Ishikawa (cell line): ENCODE measurements around the gene GAS6.
A peak's percentile ranks its signal among the peaks of the same experiment; 100 is the strongest.

ENCODE experiments used
- CEBPB ChIP-seq: IDR thresholded peaks from 2 replicates; pipeline ENCODE4 v1.6.1; 2012
- CREB1 ChIP-seq: IDR thresholded peaks from 2 replicates; pipeline ENCODE4 v1.6.1; 2012; ENCODE audit warnings: low read depth
- EGR1 ChIP-seq: IDR thresholded peaks from 2 replicates; pipeline ENCODE4 v1.6.1; 2012
- EP300 ChIP-seq: IDR thresholded peaks from 2 replicates; pipeline ENCODE4 v1.6.1; 2012; ENCODE audit warnings: borderline replicate concordance
- FOXM1 ChIP-seq: IDR thresholded peaks from 2 replicates; pipeline ENCODE4 v1.6.1; 2012; ENCODE audit warnings: low read depth, borderline replicate concordance
- MAX ChIP-seq: IDR thresholded peaks from 2 replicates; pipeline ENCODE4 v1.6.1; 2012
- NFIC ChIP-seq: IDR thresholded peaks from 2 replicates; pipeline ENCODE4 v1.6.1; 2012
- RAD21 ChIP-seq: IDR thresholded peaks from 2 replicates; pipeline ENCODE4 v1.6.1; 2012; ENCODE audit warnings: low read depth
- TAF1 ChIP-seq: IDR thresholded peaks from 2 replicates; pipeline ENCODE4 v1.6.1; 2012; ENCODE audit warnings: low read depth, mild to moderate bottlenecking
- YY1 ChIP-seq: IDR thresholded peaks from 2 replicates; pipeline ENCODE4 v1.6.1; 2012; ENCODE audit warnings: low read depth
- TF ChIP-seq, protein P1 (sequence below): IDR thresholded peaks from 2 replicates; pipeline ENCODE4 v1.6.1; 2012; ENCODE audit warnings: low read depth, mild to moderate bottlenecking

GRCh38 chr13:113906571-113906970 is 42.7 kb upstream of the GAS6 start:
- TF ChIP-seq EP300 (no peak), RAD21 (peak; percentile 27; the same call in 1 of the 2 replicates), FOXM1 (no peak), MAX (no peak), EGR1 (no peak), CEBPB (no peak), TAF1 (no peak), NFIC (peak; percentile 36; the same call in 1 of the 2 replicates), YY1 (no peak), CREB1 (no peak)
- TF ChIP-seq, protein P1, sequence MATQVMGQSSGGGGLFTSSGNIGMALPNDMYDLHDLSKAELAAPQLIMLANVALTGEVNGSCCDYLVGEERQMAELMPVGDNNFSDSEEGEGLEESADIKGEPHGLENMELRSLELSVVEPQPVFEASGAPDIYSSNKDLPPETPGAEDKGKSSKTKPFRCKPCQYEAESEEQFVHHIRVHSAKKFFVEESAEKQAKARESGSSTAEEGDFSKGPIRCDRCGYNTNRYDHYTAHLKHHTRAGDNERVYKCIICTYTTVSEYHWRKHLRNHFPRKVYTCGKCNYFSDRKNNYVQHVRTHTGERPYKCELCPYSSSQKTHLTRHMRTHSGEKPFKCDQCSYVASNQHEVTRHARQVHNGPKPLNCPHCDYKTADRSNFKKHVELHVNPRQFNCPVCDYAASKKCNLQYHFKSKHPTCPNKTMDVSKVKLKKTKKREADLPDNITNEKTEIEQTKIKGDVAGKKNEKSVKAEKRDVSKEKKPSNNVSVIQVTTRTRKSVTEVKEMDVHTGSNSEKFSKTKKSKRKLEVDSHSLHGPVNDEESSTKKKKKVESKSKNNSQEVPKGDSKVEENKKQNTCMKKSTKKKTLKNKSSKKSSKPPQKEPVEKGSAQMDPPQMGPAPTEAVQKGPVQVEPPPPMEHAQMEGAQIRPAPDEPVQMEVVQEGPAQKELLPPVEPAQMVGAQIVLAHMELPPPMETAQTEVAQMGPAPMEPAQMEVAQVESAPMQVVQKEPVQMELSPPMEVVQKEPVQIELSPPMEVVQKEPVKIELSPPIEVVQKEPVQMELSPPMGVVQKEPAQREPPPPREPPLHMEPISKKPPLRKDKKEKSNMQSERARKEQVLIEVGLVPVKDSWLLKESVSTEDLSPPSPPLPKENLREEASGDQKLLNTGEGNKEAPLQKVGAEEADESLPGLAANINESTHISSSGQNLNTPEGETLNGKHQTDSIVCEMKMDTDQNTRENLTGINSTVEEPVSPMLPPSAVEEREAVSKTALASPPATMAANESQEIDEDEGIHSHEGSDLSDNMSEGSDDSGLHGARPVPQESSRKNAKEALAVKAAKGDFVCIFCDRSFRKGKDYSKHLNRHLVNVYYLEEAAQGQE = no peak
